ENCODE measurements around the gene KLHL8.

DNA sequence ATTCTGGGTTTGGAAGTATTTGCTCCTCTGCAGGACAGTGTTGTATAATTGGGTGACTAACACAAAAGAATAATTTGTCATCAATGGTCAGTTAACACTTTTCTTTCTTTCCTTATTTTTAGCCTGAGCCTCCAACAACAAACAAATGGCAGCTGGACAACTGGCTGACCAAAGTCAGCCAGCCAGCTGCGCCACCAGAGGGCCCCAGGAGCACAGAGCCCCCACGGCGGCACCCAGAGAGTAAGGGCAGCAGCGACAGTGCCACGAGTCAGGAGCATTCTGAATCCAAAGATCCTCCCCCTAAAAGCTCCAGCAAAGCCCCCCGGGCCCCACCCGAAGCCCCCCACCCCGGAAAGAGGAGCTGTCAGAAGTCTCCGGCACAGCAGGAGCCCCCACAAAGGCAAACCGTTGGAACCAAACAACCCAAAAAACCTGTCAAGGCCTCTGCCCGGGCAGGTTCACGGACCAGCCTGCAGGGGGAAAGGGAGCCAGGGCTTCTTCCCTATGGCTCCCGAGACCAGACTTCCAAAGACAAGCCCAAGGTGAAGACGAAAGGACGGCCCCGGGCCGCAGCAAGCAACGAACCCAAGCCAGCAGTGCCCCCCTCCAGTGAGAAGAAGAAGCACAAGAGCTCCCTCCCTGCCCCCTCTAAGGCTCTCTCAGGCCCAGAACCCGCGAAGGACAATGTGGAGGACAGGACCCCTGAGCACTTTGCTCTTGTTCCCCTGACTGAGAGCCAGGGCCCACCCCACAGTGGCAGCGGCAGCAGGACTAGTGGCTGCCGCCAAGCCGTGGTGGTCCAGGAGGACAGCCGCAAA lies 106.0 kb downstream of the KLHL8 start:
- no peak for TF ChIP-seq CTCF (IDR thresholded peaks at IDR 0.05)
- TF ChIP-seq EZH2 (IDR thresholded peaks at IDR 0.05; ENCODE audit: borderline replicate concordance, insufficient read depth, low read depth, low read length, poor library complexity, severe bottlenecking): no peak

Data from B cell (primary cell).